Right lobe of liver (tissue), 4 donors: Measurements from ENCODE around the gene TBC1D13.

Experiments
- POLR2A ChIP-seq: fragments of 450-650 bp; IDR thresholded peaks from one replicate; pipeline ENCODE4 v1.6.1; 2017; ENCODE audit warnings: antibody characterized with exemption, mild to moderate bottlenecking
- TF ChIP-seq, protein P1 (sequence below), 4 donors: fragments of 200-600 bp in 3 of 4; fragments of 450-650 bp in 1 of 4; IDR thresholded peaks; one replicate each; pipeline versions ENCODE4 v1.5.1 to v1.8.0; 2016 to 2022; ENCODE audit warnings: antibody characterized with exemption in 4 of 4, mild to moderate bottlenecking in 2 of 4
- donor health status: DM: no; HTN: no; CAD: no.
- donor health status: DM: no; HTN: no; CAD: no.
- donor health status: DM: no; HTN: yes; CAD: no.

DNA sequence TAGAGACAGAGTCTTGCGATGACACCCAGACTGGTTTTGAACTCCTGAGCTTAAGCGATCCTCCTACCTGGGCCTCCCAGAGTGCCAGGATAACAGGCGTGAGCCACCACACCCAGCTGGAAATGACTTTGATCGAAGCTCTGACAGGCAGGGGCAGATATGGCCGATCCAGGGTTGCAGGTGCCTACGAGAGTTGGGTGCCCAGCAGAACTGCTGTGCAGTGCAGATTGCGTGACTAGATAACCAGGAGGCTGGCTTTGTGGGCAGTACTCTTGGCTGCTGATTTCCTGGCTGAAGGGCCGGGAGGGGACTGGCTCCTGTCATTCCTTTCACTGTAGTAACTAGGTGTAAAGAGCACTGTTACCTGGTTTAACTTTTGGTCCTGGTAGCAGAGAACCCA lies 11.8 kb downstream of the TBC1D13 start:
- TF ChIP-seq, protein P1, sequence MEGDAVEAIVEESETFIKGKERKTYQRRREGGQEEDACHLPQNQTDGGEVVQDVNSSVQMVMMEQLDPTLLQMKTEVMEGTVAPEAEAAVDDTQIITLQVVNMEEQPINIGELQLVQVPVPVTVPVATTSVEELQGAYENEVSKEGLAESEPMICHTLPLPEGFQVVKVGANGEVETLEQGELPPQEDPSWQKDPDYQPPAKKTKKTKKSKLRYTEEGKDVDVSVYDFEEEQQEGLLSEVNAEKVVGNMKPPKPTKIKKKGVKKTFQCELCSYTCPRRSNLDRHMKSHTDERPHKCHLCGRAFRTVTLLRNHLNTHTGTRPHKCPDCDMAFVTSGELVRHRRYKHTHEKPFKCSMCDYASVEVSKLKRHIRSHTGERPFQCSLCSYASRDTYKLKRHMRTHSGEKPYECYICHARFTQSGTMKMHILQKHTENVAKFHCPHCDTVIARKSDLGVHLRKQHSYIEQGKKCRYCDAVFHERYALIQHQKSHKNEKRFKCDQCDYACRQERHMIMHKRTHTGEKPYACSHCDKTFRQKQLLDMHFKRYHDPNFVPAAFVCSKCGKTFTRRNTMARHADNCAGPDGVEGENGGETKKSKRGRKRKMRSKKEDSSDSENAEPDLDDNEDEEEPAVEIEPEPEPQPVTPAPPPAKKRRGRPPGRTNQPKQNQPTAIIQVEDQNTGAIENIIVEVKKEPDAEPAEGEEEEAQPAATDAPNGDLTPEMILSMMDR (IDR thresholded peaks at IDR 0.05) = no peak
- TF ChIP-seq POLR2A = no peak
